GM12874 (cell line): Measurements from ENCODE around the gene PPP1R37.

Source experiments
- CTCF ChIP-seq: IDR thresholded peaks from 2 replicates; pipeline ENCODE4 v1.5.1; 2011; ENCODE audit warnings: low read depth, mild to moderate bottlenecking, control low read depth, low read length, moderate library complexity; ENCODE audit not compliant: insufficient read depth

The PPP1R37 gene

GRCh38 chr19:45103508-45104319 is 10.7 kb downstream of the PPP1R37 start:
- no peak for TF ChIP-seq CTCF

GRCh38 chr19:45104658-45105349 is 11.8 kb downstream of the PPP1R37 start:
- no peak for TF ChIP-seq CTCF

- TF ChIP-seq CTCF, result no peak
Observed at GRCh38 chr19:45107621-45108150, 14.7 kb downstream of the PPP1R37 start.

- no peak for TF ChIP-seq CTCF
Observed at GRCh38 chr19:45110851-45111266, 17.9 kb downstream of the PPP1R37 start.

- TF ChIP-seq CTCF, result no peak
Observed at GRCh38 chr19:45112111-45112827, 19.3 kb downstream of the PPP1R37 start.

- no peak for TF ChIP-seq CTCF
Observed at GRCh38 chr19:45113628-45114027, 20.6 kb downstream of the PPP1R37 start.

GRCh38 chr19:45114116-45114515 is 21.1 kb downstream of the PPP1R37 start:
- no peak for TF ChIP-seq CTCF
